SK-N-SH (cell line): ENCODE data around the gene RRP15. TPM values are rescaled to one million over a fixed set of nuclear protein-coding genes. Genes with fewer than 3 reads are reported as not detected.

Experiments used
- CTCF ChIA-PET: fragments of 300-600, 350-600 bp; formaldehyde crosslinking; extraction: SDS; loops from one replicate; lab custom pipeline; 2021; lab: Yijun Ruan, JAX
- POLR2A ChIA-PET: fragments of 350-600 bp; sonication (Branson Sonifier 250); formaldehyde crosslinking; extraction: SDS; loops from one replicate; lab custom pipeline; 2020; ENCODE audit warnings: antibody characterized with exemption, inconsistent platforms; lab: Yijun Ruan, JAX
- DNase-seq: peaks from one replicate; pipeline ENCODE4 v3.0.0; 2012
- H2AFZ ChIP-seq: fragments of 200-600 bp; sonication (generic); 2 replicates; pipeline ENCODE4 v1.8.1; 2016; ENCODE audit warnings: antibody characterized with exemption, mild to moderate bottlenecking, low read depth
- H3F3A ChIP-seq: fragments of 200-600 bp; sonication (generic); replicated peaks from 2 replicates; pipeline ENCODE3; 2016; ENCODE audit warnings: antibody characterized with exemption, mild to moderate bottlenecking; ENCODE audit not compliant: insufficient read depth
- H3K27ac ChIP-seq, 2 experiments: fragments of 200-500 bp in 1 of 2; fragments of 200-600 bp in 1 of 2; sonication (Bioruptor generic) in 1 of 2; sonication (generic), shearing (Covaris generic) in 1 of 2; 2 replicates each; pipeline versions ENCODE4 v1.5.1 to v1.6.1; 2014 to 2016; ENCODE audit warnings: low read depth in 2 of 2, inconsistent platforms in 1 of 2, low read length in 1 of 2, mild to moderate bottlenecking in 1 of 2, mixed read lengths in 1 of 2
- H3K27me3 ChIP-seq: fragments of 200-600 bp; sonication (generic), shearing (Covaris generic); 2 replicates; pipeline ENCODE4 v1.6.1; 2016; ENCODE audit warnings: mixed run types; ENCODE audit not compliant: insufficient read depth
- H3K36me3 ChIP-seq, 2 experiments: fragments of 200-500 bp in 1 of 2; fragments of 200-600 bp in 1 of 2; sonication (Bioruptor generic) in 1 of 2; sonication (generic) in 1 of 2; replicated peaks in 1 of 2; 2 replicates each; pipeline versions ENCODE3 to v1.5.1; 2014 to 2016; ENCODE audit warnings: low read length in 1 of 2, mild to moderate bottlenecking in 1 of 2; ENCODE audit not compliant: insufficient read depth in 2 of 2, control insufficient read depth in 1 of 2
- H3K4me1 ChIP-seq, 2 experiments: fragments of 200-500 bp in 1 of 2; fragments of 200-600 bp in 1 of 2; sonication (Bioruptor generic) in 1 of 2; sonication (generic), shearing (Covaris generic) in 1 of 2; 2 replicates each; pipeline versions ENCODE4 v1.5.1 to v1.6.1; 2014 to 2016; ENCODE audit warnings: low read depth in 1 of 2, low read length in 1 of 2, mixed run types in 1 of 2; ENCODE audit not compliant: insufficient read depth in 2 of 2, control insufficient read depth in 1 of 2
- H3K4me2 ChIP-seq: fragments of 200-600 bp; sonication (generic), shearing (Covaris generic); 2 replicates; pipeline ENCODE4 v1.6.1; 2017; ENCODE audit warnings: mixed run types
- H3K4me3 ChIP-seq, 2 experiments: fragments of 200-500 bp in 1 of 2; fragments of 200-600 bp in 1 of 2; sonication (Bioruptor generic) in 1 of 2; sonication (generic), shearing (Covaris generic) in 1 of 2; 2 replicates each; pipeline versions ENCODE4 v1.5.1 to v1.8.1; 2014 to 2016; ENCODE audit warnings: low read depth in 2 of 2, inconsistent platforms in 1 of 2, low read length in 1 of 2, mild to moderate bottlenecking in 1 of 2, mixed read lengths in 1 of 2, moderate library complexity in 1 of 2
- H3K79me2 ChIP-seq: fragments of 200-600 bp; sonication (generic); 2 replicates; pipeline ENCODE4 v1.8.1; 2017; ENCODE audit warnings: mild to moderate bottlenecking; ENCODE audit not compliant: insufficient read depth
- H3K9ac ChIP-seq: fragments of 200-600 bp; sonication (generic); 2 replicates; pipeline ENCODE4 v1.6.1; 2017; ENCODE audit warnings: mixed run types
- H3K9me2 ChIP-seq: fragments of 200-600 bp; sonication (generic); 2 replicates; pipeline ENCODE4 v1.6.1; 2017; ENCODE audit warnings: mixed run types
- H3K9me3 ChIP-seq: fragments of 200-600 bp; sonication (generic); 2 replicates; pipeline ENCODE4 v1.6.1; 2017; ENCODE audit warnings: mixed run types, mild to moderate bottlenecking, moderate library complexity
- H4K20me1 ChIP-seq: fragments of 200-600 bp; sonication (generic); 2 replicates; pipeline ENCODE4 v1.6.1; 2017; ENCODE audit warnings: mild to moderate bottlenecking, mixed run types; ENCODE audit not compliant: insufficient read depth
- CTCF ChIP-seq: fragments of 200-600 bp; sonication (generic); IDR thresholded peaks from 2 replicates; pipeline ENCODE4 v1.6.1; 2017; ENCODE audit warnings: antibody characterized with exemption, mild to moderate bottlenecking, moderate library complexity
- ELF1 ChIP-seq: IDR thresholded peaks from 2 replicates; pipeline ENCODE4 v1.4.0; 2012
- EZH2phosphoT487 ChIP-seq: fragments of 200-600 bp; sonication (generic); IDR thresholded peaks from 2 replicates; pipeline ENCODE4 v1.6.1; 2017; ENCODE audit warnings: low read depth, mixed run types, mild to moderate bottlenecking, antibody characterized with exemption, moderate library complexity, borderline replicate concordance
- IRF3 ChIP-seq: fragments of 150-350 bp; IDR thresholded peaks from 2 replicates; pipeline ENCODE4 v1.6.1; 2016; ENCODE audit warnings: mild to moderate bottlenecking, low read depth, low read length
- MAX ChIP-seq: IDR thresholded peaks from 2 replicates; pipeline ENCODE4 v1.4.0; 2012; ENCODE audit warnings: low read depth
- NFIC ChIP-seq: IDR thresholded peaks from 2 replicates; pipeline ENCODE4 v1.4.0; 2012; ENCODE audit warnings: borderline replicate concordance
- NRF1 ChIP-seq: IDR thresholded peaks from 2 replicates; pipeline ENCODE4 v1.6.1; 2012; ENCODE audit warnings: low read depth, mild to moderate bottlenecking, low read length
- RAD21 ChIP-seq: IDR thresholded peaks from 2 replicates; pipeline ENCODE4 v1.6.1; 2012; ENCODE audit warnings: mild to moderate bottlenecking, low read length
- REST ChIP-seq: IDR thresholded peaks from 2 replicates; pipeline ENCODE4 v1.6.1; 2012; ENCODE audit warnings: mild to moderate bottlenecking, low read depth, low read length, moderate library complexity
- RXRA ChIP-seq: IDR thresholded peaks from 2 replicates; pipeline ENCODE4 v1.4.0; 2012; ENCODE audit warnings: low read depth, mild to moderate bottlenecking, borderline replicate concordance
- TCF12 ChIP-seq: IDR thresholded peaks from 2 replicates; pipeline ENCODE4 v1.4.0; 2012
- TEAD4 ChIP-seq: IDR thresholded peaks from 2 replicates; pipeline ENCODE4 v1.4.0; 2012; ENCODE audit warnings: mild to moderate bottlenecking, borderline replicate concordance; ENCODE audit not compliant: insufficient read depth
- USF1 ChIP-seq: IDR thresholded peaks from 2 replicates; pipeline ENCODE4 v1.4.0; 2012; ENCODE audit warnings: low read depth, borderline replicate concordance
- YY1 ChIP-seq: IDR thresholded peaks from 2 replicates; pipeline ENCODE4 v1.4.0; 2012; ENCODE audit warnings: low read depth, mild to moderate bottlenecking
- ZBTB33 ChIP-seq: IDR thresholded peaks from 2 replicates; pipeline ENCODE4 v1.4.0; 2012; ENCODE audit warnings: low read depth, borderline replicate concordance
- WGBS: methylation state at CpG from one replicate; pipeline ENCODE4 v1.1.6; 2017; ENCODE audit warnings: low lambda C conversion rate; 5-methylcytosine and 5-hydroxymethylcytosine counted together
- polyA plus RNA-seq, 3 experiments: library from polyadenylated mRNA; depleted of rRNA; stranded (reverse); fragments of >200 nt; gene quantifications; 2 replicates each; pipeline ENCODE4 v1.2.3, GENCODE V29; 2012

The RRP15 gene
- polyA plus RNA-seq, 1 of the 3 experiments (the other 2 are of a cell fraction), result 2.1 TPM

GRCh38 chr1:218349348-218350034 is 64.4 kb downstream of the RRP15 start:
- Histone ChIP-seq H3K79me2 (no peaks in the 10 kb centered on the region), H3F3A (peaks cover 5% of the 10 kb centered on the region), H3K9me2 (no peaks in the 10 kb centered on the region), H3K36me3 (no peaks in the 10 kb centered on the region), H3K27ac (peak overlapping the region; percentile 51 to 86; a peak in 2 of 4 replicates), H3K9me3 (no peaks in the 10 kb centered on the region), H3K4me3 (peak overlapping the region; percentile 12 to 24; a peak in 1 of 4 replicates), H2AFZ (no peak overlapping the region), H3K4me1 (peaks cover 7 to 22% of the 10 kb centered on the region in 2 experiments; a peak in 2 of 4 replicates), H3K4me2 (0 out of 2 replicates have a peak overlapping the region, but pooled peaks have one; percentile 73), H3K27me3 (no peaks in the 10 kb centered on the region), H4K20me1 (no peaks in the 10 kb centered on the region), H3K9ac (no peak overlapping the region; the same call in 1 of the 2 replicates)
- POLR2A ChIA-PET, result no interaction called here
- no peak for TF ChIP-seq TEAD4
- TF ChIP-seq RAD21, result no peak
- no peak for TF ChIP-seq TCF12
- TF ChIP-seq ELF1, result no peak
- TF ChIP-seq NFIC, result 0 out of 2 replicates have a peak, but pooled peaks have one; percentile 15
- TF ChIP-seq CTCF, result no peak
- no peak for TF ChIP-seq IRF3
- TF ChIP-seq RXRA, result no peak
- CTCF ChIA-PET, result interaction anchor here (1.0 to 2.4 kb wide), 3 partner anchors 10 to 20 kb away, joined by 3 to 9 read pairs (median 5); no protein-coding TSS in a partner anchor
- 70% methylated on average over 5 of the region's 5 CpGs for WGBS
- DNase-seq, result no peak

- CTCF ChIA-PET, result interaction anchor here (0.6 kb wide), 1 partner anchor 780 kb away, joined by 3 read pairs; no protein-coding TSS in a partner anchor
- Histone ChIP-seq H2AFZ (no peak overlapping the region), H3K79me2 (no peaks in the 10 kb centered on the region), H3K27ac (peak overlapping the region; percentile 51 to 86; a peak in 3 of 4 replicates), H3K27me3 (no peaks in the 10 kb centered on the region), H3K36me3 (no peaks in the 10 kb centered on the region), H4K20me1 (no peaks in the 10 kb centered on the region), H3K4me3 (no peak overlapping the region), H3F3A (peaks cover 5% of the 10 kb centered on the region), H3K9me3 (no peaks in the 10 kb centered on the region), H3K4me2 (no peak overlapping the region), H3K4me1 (peaks cover 7 to 22% of the 10 kb centered on the region in 2 experiments; a peak in 2 of 4 replicates), H3K9ac (no peak overlapping the region), H3K9me2 (no peaks in the 10 kb centered on the region)
- no peak for DNase-seq
- WGBS, result 83% methylated on average over 7 of the region's 7 CpGs
- POLR2A ChIA-PET, result no interaction called here
- TF ChIP-seq YY1, result no peak
- TF ChIP-seq MAX, result no peak
- TF ChIP-seq USF1, result no peak
- no peak for TF ChIP-seq NRF1
- no peak for TF ChIP-seq NFIC
- TF ChIP-seq ZBTB33, result no peak
- TF ChIP-seq EZH2phosphoT487, result no peak
- TF ChIP-seq REST, result no peak
These were observed 65.0 kb downstream of the RRP15 start for GRCh38 chr1:218350035-218350525.
